OCI-LY3 (cell line): Measurements from ENCODE around the gene SLC10A6.

ENCODE experiments used
- EZH2phosphoT487 ChIP-seq: fragments of 200-600 bp; shearing (Covaris generic); IDR thresholded peaks from 2 replicates; pipeline ENCODE4 v1.6.1; 2018; ENCODE audit warnings: antibody characterized with exemption, mixed run types, low read depth
- TF ChIP-seq, protein P1 (sequence below): fragments of 200-600, 300-600 bp; sonication (generic); IDR thresholded peaks from 2 replicates; pipeline ENCODE4 v1.5.1; 2014; ENCODE audit warnings: antibody characterized with exemption, low read length, low read depth

DNA sequence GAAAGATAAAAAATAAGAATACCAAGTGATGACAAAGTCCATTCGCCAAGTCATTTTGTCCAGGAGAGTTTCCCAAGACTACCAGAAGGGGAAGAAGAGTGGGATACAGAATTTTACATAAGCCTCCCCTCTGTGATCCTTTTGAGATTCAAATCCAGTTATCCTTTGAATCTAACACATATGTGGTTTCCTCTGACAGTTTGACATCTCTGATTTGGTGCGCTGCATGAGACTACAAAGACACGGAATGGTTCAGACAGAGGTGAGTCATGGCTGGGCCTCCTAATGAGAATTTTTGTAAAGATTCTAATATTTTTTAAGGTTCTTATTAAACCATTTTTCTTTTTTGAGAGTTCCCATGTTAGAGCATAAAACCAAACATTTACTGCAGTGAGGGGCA lies 38.3 kb downstream of the SLC10A6 start:
- TF ChIP-seq, protein P1, sequence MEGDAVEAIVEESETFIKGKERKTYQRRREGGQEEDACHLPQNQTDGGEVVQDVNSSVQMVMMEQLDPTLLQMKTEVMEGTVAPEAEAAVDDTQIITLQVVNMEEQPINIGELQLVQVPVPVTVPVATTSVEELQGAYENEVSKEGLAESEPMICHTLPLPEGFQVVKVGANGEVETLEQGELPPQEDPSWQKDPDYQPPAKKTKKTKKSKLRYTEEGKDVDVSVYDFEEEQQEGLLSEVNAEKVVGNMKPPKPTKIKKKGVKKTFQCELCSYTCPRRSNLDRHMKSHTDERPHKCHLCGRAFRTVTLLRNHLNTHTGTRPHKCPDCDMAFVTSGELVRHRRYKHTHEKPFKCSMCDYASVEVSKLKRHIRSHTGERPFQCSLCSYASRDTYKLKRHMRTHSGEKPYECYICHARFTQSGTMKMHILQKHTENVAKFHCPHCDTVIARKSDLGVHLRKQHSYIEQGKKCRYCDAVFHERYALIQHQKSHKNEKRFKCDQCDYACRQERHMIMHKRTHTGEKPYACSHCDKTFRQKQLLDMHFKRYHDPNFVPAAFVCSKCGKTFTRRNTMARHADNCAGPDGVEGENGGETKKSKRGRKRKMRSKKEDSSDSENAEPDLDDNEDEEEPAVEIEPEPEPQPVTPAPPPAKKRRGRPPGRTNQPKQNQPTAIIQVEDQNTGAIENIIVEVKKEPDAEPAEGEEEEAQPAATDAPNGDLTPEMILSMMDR = no peak
- TF ChIP-seq EZH2phosphoT487 = no peak
